SK-N-SH (cell line): ENCODE data around the gene KIAA2012. TPM values are rescaled to one million over a fixed set of nuclear protein-coding genes. Genes with fewer than 3 reads are reported as not detected.

ENCODE experiments used
- CTCF ChIA-PET: fragments of 300-600, 350-600 bp; formaldehyde crosslinking; extraction: SDS; loops from one replicate; lab custom pipeline; 2021; lab: Yijun Ruan, JAX
- POLR2A ChIA-PET: fragments of 350-600 bp; sonication (Branson Sonifier 250); formaldehyde crosslinking; extraction: SDS; loops from one replicate; lab custom pipeline; 2020; ENCODE audit warnings: antibody characterized with exemption, inconsistent platforms; lab: Yijun Ruan, JAX
- DNase-seq: peaks from one replicate; pipeline ENCODE4 v3.0.0; 2012
- H2AFZ ChIP-seq: fragments of 200-600 bp; sonication (generic); 2 replicates; pipeline ENCODE4 v1.8.1; 2016; ENCODE audit warnings: antibody characterized with exemption, mild to moderate bottlenecking, low read depth
- H3F3A ChIP-seq: fragments of 200-600 bp; sonication (generic); replicated peaks from 2 replicates; pipeline ENCODE3; 2016; ENCODE audit warnings: antibody characterized with exemption, mild to moderate bottlenecking; ENCODE audit not compliant: insufficient read depth
- H3K27ac ChIP-seq, 2 experiments: fragments of 200-500 bp in 1 of 2; fragments of 200-600 bp in 1 of 2; sonication (Bioruptor generic) in 1 of 2; sonication (generic), shearing (Covaris generic) in 1 of 2; 2 replicates each; pipeline versions ENCODE4 v1.5.1 to v1.6.1; 2014 to 2016; ENCODE audit warnings: low read depth in 2 of 2, inconsistent platforms in 1 of 2, low read length in 1 of 2, mild to moderate bottlenecking in 1 of 2, mixed read lengths in 1 of 2
- H3K27me3 ChIP-seq: fragments of 200-600 bp; sonication (generic), shearing (Covaris generic); 2 replicates; pipeline ENCODE4 v1.6.1; 2016; ENCODE audit warnings: mixed run types; ENCODE audit not compliant: insufficient read depth
- H3K36me3 ChIP-seq, 2 experiments: fragments of 200-500 bp in 1 of 2; fragments of 200-600 bp in 1 of 2; sonication (Bioruptor generic) in 1 of 2; sonication (generic) in 1 of 2; replicated peaks in 1 of 2; 2 replicates each; pipeline versions ENCODE3 to v1.5.1; 2014 to 2016; ENCODE audit warnings: low read length in 1 of 2, mild to moderate bottlenecking in 1 of 2; ENCODE audit not compliant: insufficient read depth in 2 of 2, control insufficient read depth in 1 of 2
- H3K4me1 ChIP-seq, 2 experiments: fragments of 200-500 bp in 1 of 2; fragments of 200-600 bp in 1 of 2; sonication (Bioruptor generic) in 1 of 2; sonication (generic), shearing (Covaris generic) in 1 of 2; 2 replicates each; pipeline versions ENCODE4 v1.5.1 to v1.6.1; 2014 to 2016; ENCODE audit warnings: low read depth in 1 of 2, low read length in 1 of 2, mixed run types in 1 of 2; ENCODE audit not compliant: insufficient read depth in 2 of 2, control insufficient read depth in 1 of 2
- H3K4me2 ChIP-seq: fragments of 200-600 bp; sonication (generic), shearing (Covaris generic); 2 replicates; pipeline ENCODE4 v1.6.1; 2017; ENCODE audit warnings: mixed run types
- H3K4me3 ChIP-seq, 2 experiments: fragments of 200-500 bp in 1 of 2; fragments of 200-600 bp in 1 of 2; sonication (Bioruptor generic) in 1 of 2; sonication (generic), shearing (Covaris generic) in 1 of 2; 2 replicates each; pipeline versions ENCODE4 v1.5.1 to v1.8.1; 2014 to 2016; ENCODE audit warnings: low read depth in 2 of 2, inconsistent platforms in 1 of 2, low read length in 1 of 2, mild to moderate bottlenecking in 1 of 2, mixed read lengths in 1 of 2, moderate library complexity in 1 of 2
- H3K79me2 ChIP-seq: fragments of 200-600 bp; sonication (generic); 2 replicates; pipeline ENCODE4 v1.8.1; 2017; ENCODE audit warnings: mild to moderate bottlenecking; ENCODE audit not compliant: insufficient read depth
- H3K9ac ChIP-seq: fragments of 200-600 bp; sonication (generic); 2 replicates; pipeline ENCODE4 v1.6.1; 2017; ENCODE audit warnings: mixed run types
- H3K9me2 ChIP-seq: fragments of 200-600 bp; sonication (generic); 2 replicates; pipeline ENCODE4 v1.6.1; 2017; ENCODE audit warnings: mixed run types
- H3K9me3 ChIP-seq: fragments of 200-600 bp; sonication (generic); 2 replicates; pipeline ENCODE4 v1.6.1; 2017; ENCODE audit warnings: mixed run types, mild to moderate bottlenecking, moderate library complexity
- H4K20me1 ChIP-seq: fragments of 200-600 bp; sonication (generic); 2 replicates; pipeline ENCODE4 v1.6.1; 2017; ENCODE audit warnings: mild to moderate bottlenecking, mixed run types; ENCODE audit not compliant: insufficient read depth
- CTCF ChIP-seq: fragments of 200-600 bp; sonication (generic); IDR thresholded peaks from 2 replicates; pipeline ENCODE4 v1.6.1; 2017; ENCODE audit warnings: antibody characterized with exemption, mild to moderate bottlenecking, moderate library complexity
- ELF1 ChIP-seq: IDR thresholded peaks from 2 replicates; pipeline ENCODE4 v1.4.0; 2012
- EP300 ChIP-seq, 2 experiments: IDR thresholded peaks; 2 replicates each; pipeline versions ENCODE4 v1.4.0 to v1.6.1; 2012; ENCODE audit warnings: borderline replicate concordance in 1 of 2, low read depth in 1 of 2, low read length in 1 of 2
- FOXJ3 ChIP-seq: sonication (generic); formaldehyde crosslinking; IDR thresholded peaks from 2 replicates; pipeline ENCODE4 v1.5.1; 2020; ENCODE audit warnings: mild to moderate bottlenecking, missing genetic modification reagents
- JUND ChIP-seq: IDR thresholded peaks from 2 replicates; pipeline ENCODE4 v1.4.0; 2012
- MXI1 ChIP-seq: IDR thresholded peaks from 2 replicates; pipeline ENCODE4 v1.6.1; 2012; ENCODE audit warnings: mild to moderate bottlenecking, low read depth, low read length, improper control_type of control experiment
- NFIC ChIP-seq: IDR thresholded peaks from 2 replicates; pipeline ENCODE4 v1.4.0; 2012; ENCODE audit warnings: borderline replicate concordance
- POLR2AphosphoS5 ChIP-seq: IDR thresholded peaks from 2 replicates; pipeline ENCODE4 v1.6.1; 2012; ENCODE audit warnings: low read depth, low read length
- RCOR1 ChIP-seq: fragments of 150-350 bp; IDR thresholded peaks from 2 replicates; pipeline ENCODE4 v1.6.1; 2017; ENCODE audit warnings: antibody characterized with exemption, low read length
- REST ChIP-seq: IDR thresholded peaks from 2 replicates; pipeline ENCODE4 v1.6.1; 2012; ENCODE audit warnings: mild to moderate bottlenecking, low read depth, low read length, moderate library complexity
- RFX5 ChIP-seq: IDR thresholded peaks from 2 replicates; pipeline ENCODE4 v1.6.1; 2012; ENCODE audit warnings: mild to moderate bottlenecking, improper control_type of control experiment, low read length
- SIN3A ChIP-seq: IDR thresholded peaks from 2 replicates; pipeline ENCODE4 v1.6.1; 2012; ENCODE audit warnings: low read depth, mild to moderate bottlenecking, low read length, moderate library complexity, borderline replicate concordance
- TCF12 ChIP-seq: IDR thresholded peaks from 2 replicates; pipeline ENCODE4 v1.4.0; 2012
- TEAD4 ChIP-seq: IDR thresholded peaks from 2 replicates; pipeline ENCODE4 v1.4.0; 2012; ENCODE audit warnings: mild to moderate bottlenecking, borderline replicate concordance; ENCODE audit not compliant: insufficient read depth
- USF1 ChIP-seq: IDR thresholded peaks from 2 replicates; pipeline ENCODE4 v1.4.0; 2012; ENCODE audit warnings: low read depth, borderline replicate concordance
- YY1 ChIP-seq: IDR thresholded peaks from 2 replicates; pipeline ENCODE4 v1.4.0; 2012; ENCODE audit warnings: low read depth, mild to moderate bottlenecking
- WGBS: methylation state at CpG from one replicate; pipeline ENCODE4 v1.1.6; 2017; ENCODE audit warnings: low lambda C conversion rate; 5-methylcytosine and 5-hydroxymethylcytosine counted together
- polyA plus RNA-seq, 3 experiments: library from polyadenylated mRNA; depleted of rRNA; stranded (reverse); fragments of >200 nt; gene quantifications; 2 replicates each; pipeline ENCODE4 v1.2.3, GENCODE V29; 2012

KIAA2012 gene
- polyA plus RNA-seq, 1 of the 3 experiments (the other 2 are of a cell fraction): 0.07 TPM

GRCh38 chr2:202051499-202052161, 21.4 kb upstream of the KIAA2012 start:
- no peaks in the 10 kb centered on the region for H3K79me2 ChIP-seq
- H3K4me2 ChIP-seq: peak overlapping the region; percentile 48; the same call in 1 of the 2 replicates
- no peak overlapping the region for H2AFZ ChIP-seq
- H3K4me3 ChIP-seq: no peak overlapping the region
- no peaks in the 10 kb centered on the region for H3K27me3 ChIP-seq
- H3K9me2 ChIP-seq: no peaks in the 10 kb centered on the region
- CTCF ChIA-PET: interaction anchor here (0.9 to 1.2 kb wide), 2 partner anchors 38 to 107 kb away, joined by 4 read pairs; no protein-coding TSS in a partner anchor
- no peaks in the 10 kb centered on the region for H3F3A ChIP-seq
- no peaks in the 10 kb centered on the region for H3K9me3 ChIP-seq
- 61% methylated on average over 8 of the region's 8 CpGs for WGBS
- no peaks in the 10 kb centered on the region for H4K20me1 ChIP-seq
- no peaks in the 10 kb centered on the region for H3K36me3 ChIP-seq
- POLR2A ChIA-PET: no interaction called here
- TF ChIP-seq FOXJ3 (CRISPR knock-in tag) (no peak), MXI1 (no peak), EP300 (IDR thresholded peaks at IDR 0.05; ENCODE audit: borderline replicate concordance in 1 of 2, low read depth in 1 of 2, low read length in 1 of 2) (peak in 1 of 2 experiments; percentile 47; a peak in 1 of 4 replicates), ELF1 (no peak), RFX5 (no peak), CTCF (no peak), SIN3A (0 out of 2 replicates have a peak, but pooled peaks have one; percentile 42), POLR2AphosphoS5 (peak; percentile 22; the same call in 1 of the 2 replicates), JUND (0 out of 2 replicates have a peak, but pooled peaks have one; percentile 9), USF1 (no peak), TCF12 (peak; percentile 44; the same call in 1 of the 2 replicates), TEAD4 (peak; percentile 58; the same call in 1 of the 2 replicates), REST (no peak), YY1 (no peak), NFIC (peak; percentile 46; the same call in 1 of the 2 replicates), RCOR1 (peak; percentile 41; the same call in 1 of the 2 replicates)
- no peak for DNase-seq
- peak overlapping the region; percentile 13 to 67; a peak in 2 of 4 replicates for H3K27ac ChIP-seq
- peaks cover 7 to 28% of the 10 kb centered on the region in 2 experiments for H3K4me1 ChIP-seq
- H3K9ac ChIP-seq: no peak overlapping the region
